ENCODE results near the gene SERGEF.

DNA sequence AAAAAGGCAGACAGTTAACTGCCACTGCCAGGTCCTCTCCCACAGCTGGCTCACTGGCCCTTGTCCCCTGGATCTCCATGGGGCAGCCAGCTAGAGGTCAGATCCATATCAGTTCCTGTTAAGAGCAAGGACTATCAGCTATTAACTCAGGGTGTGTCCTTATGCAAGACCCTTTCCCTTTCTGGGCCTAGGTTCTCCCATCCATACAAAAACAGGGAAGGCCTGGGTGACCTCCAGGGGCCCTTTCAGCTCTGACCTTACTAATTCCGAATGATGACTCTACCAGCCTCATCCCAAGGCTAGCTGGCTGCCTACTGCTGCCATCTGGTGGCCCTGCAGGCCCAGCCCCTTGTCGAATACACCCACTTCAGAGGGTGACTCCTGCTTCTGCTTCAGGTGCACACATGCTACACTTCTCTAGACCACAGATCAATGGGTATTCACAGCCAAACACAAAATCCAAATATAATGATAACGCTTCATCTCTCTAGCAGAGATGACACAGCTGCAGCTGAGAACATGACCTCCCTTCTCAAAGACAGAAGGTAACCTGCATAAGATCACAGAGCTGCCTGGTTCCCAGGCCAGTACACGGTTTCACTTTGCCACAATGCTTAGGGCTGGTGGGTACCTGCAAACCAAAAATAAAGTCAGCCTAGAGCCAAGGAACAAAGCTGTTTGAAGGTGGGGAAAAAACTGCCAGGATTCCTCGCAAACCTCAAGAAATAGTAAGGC lies 34.1 kb downstream of the SERGEF start:
- TF ChIP-seq POLR2A (IDR thresholded peaks at IDR 0.05) (no peak), CTCF (IDR thresholded peaks at IDR 0.05) (peak in 5 of 7 experiments; percentile 34 to 55 (median 38)), EP300 (IDR thresholded peaks at IDR 0.05) (no peak), POLR2AphosphoS5 (IDR thresholded peaks at IDR 0.05) (no peak)
